ENCODE measurements around the gene GLYAT.

Gene GLYAT

DNA sequence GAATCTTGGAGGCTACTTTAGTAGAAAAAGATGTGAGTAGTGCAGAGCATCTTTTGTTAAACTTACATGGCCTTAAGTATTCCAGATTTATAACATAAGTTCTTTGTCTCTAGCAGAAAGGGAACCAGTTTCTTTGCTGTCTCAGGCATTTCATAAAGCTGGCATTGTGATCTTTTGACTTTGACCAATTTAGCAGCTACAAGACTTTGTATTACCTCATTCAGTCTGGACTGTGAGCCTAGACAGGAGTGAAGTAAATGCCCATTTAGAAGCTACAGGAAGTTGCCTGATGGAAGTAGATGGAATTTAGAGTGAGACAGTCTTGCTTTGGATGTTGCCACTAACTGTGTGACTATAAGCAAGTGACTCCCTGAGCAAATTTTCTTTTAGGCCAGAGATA is 25.7 kb upstream of the GLYAT start:
- Histone ChIP-seq H3K79me2 (ENCODE audit: insufficient read depth, low read length) (no peaks in the 10 kb centered on the region), H3K9ac (ENCODE audit: low read length) (no peak overlapping the region), H3F3A (ENCODE audit: insufficient read depth) (no peaks in the 10 kb centered on the region), H3K4me2 (ENCODE audit: low read depth, low read length, poor library complexity, severe bottlenecking) (no peak overlapping the region), H3K27me3 (ENCODE audit: low read length) (no peaks in the 10 kb centered on the region), H3K27ac (ENCODE audit: low read depth, low read length) (no peak overlapping the region), H3K9me2 (replicated peaks; ENCODE audit: insufficient read depth, low read length) (no peaks in the 10 kb centered on the region), H3K36me3 (ENCODE audit: low read length) (no peaks in the 10 kb centered on the region), H3K9me3 (ENCODE audit: insufficient read depth, low read length) (no peaks in the 10 kb centered on the region), H4K20me1 (ENCODE audit: low read depth, low read length) (no peaks in the 10 kb centered on the region), H3K4me3 (ENCODE audit: insufficient read depth, low read length, poor library complexity, severe bottlenecking) (no peak overlapping the region), H2AFZ (ENCODE audit: low read depth, low read length, severe bottlenecking) (no peak overlapping the region)
- no peak for TF ChIP-seq EZH2phosphoT487 (conservative IDR thresholded peaks at IDR 0.05; ENCODE audit: low read length)
- TF ChIP-seq, protein P1, sequence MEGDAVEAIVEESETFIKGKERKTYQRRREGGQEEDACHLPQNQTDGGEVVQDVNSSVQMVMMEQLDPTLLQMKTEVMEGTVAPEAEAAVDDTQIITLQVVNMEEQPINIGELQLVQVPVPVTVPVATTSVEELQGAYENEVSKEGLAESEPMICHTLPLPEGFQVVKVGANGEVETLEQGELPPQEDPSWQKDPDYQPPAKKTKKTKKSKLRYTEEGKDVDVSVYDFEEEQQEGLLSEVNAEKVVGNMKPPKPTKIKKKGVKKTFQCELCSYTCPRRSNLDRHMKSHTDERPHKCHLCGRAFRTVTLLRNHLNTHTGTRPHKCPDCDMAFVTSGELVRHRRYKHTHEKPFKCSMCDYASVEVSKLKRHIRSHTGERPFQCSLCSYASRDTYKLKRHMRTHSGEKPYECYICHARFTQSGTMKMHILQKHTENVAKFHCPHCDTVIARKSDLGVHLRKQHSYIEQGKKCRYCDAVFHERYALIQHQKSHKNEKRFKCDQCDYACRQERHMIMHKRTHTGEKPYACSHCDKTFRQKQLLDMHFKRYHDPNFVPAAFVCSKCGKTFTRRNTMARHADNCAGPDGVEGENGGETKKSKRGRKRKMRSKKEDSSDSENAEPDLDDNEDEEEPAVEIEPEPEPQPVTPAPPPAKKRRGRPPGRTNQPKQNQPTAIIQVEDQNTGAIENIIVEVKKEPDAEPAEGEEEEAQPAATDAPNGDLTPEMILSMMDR (IDR thresholded peaks at IDR 0.05; ENCODE audit: insufficient read depth, low read length, poor library complexity, severe bottlenecking): no peak

DNA sequence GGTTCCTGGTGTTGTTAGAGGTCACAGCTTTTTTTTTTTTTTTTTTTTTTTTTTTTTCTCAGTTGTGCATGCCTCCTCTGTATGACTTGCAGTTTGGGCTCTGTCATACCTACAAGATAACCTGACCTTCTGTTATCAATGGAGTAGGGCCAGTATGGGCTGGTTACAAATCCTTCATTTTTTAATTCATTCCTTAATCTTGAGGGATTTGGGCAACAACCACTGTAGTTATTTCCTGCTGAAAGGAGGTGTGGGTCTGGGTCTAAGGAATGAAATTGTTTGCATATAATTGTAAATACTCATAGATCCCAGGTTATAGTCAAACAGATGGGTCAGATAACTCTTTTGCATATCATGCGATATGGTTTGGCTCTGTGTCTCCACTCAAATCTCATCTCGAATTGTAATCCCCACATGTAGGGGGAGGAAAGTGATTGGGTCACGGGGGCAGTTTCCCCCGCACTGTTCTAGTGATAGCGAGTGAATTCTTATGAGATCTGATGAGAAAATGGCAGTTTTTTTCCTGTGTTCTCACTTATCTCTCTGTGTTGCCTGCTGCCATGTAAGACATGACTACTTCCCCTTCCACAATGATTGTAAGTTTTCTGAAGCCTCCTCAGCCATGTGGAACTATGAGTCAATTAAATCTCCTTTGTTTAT is 14.1 kb upstream of the GLYAT start:
- Histone ChIP-seq H3K9me2 (replicated peaks; ENCODE audit: insufficient read depth, low read length) (no peaks in the 10 kb centered on the region), H3K27ac (ENCODE audit: low read depth, low read length) (no peak overlapping the region), H3K9ac (ENCODE audit: low read length) (no peak overlapping the region), H3K36me3 (ENCODE audit: low read length) (no peaks in the 10 kb centered on the region), H3K4me2 (ENCODE audit: low read depth, low read length, poor library complexity, severe bottlenecking) (no peak overlapping the region), H3K9me3 (ENCODE audit: insufficient read depth, low read length) (peaks cover 5% of the 10 kb centered on the region; the same call in 1 of the 2 replicates), H3K4me3 (ENCODE audit: insufficient read depth, low read length, poor library complexity, severe bottlenecking) (no peak overlapping the region), H2AFZ (ENCODE audit: low read depth, low read length, severe bottlenecking) (no peak overlapping the region), H3K79me2 (ENCODE audit: insufficient read depth, low read length) (no peaks in the 10 kb centered on the region), H4K20me1 (ENCODE audit: low read depth, low read length) (no peaks in the 10 kb centered on the region), H3K27me3 (ENCODE audit: low read length) (no peaks in the 10 kb centered on the region), H3F3A (ENCODE audit: insufficient read depth) (no peaks in the 10 kb centered on the region)
- TF ChIP-seq, protein P1 (IDR thresholded peaks at IDR 0.05; ENCODE audit: insufficient read depth, low read length, poor library complexity, severe bottlenecking): no peak
- TF ChIP-seq EZH2phosphoT487 (conservative IDR thresholded peaks at IDR 0.05; ENCODE audit: low read length): no peak

DNA sequence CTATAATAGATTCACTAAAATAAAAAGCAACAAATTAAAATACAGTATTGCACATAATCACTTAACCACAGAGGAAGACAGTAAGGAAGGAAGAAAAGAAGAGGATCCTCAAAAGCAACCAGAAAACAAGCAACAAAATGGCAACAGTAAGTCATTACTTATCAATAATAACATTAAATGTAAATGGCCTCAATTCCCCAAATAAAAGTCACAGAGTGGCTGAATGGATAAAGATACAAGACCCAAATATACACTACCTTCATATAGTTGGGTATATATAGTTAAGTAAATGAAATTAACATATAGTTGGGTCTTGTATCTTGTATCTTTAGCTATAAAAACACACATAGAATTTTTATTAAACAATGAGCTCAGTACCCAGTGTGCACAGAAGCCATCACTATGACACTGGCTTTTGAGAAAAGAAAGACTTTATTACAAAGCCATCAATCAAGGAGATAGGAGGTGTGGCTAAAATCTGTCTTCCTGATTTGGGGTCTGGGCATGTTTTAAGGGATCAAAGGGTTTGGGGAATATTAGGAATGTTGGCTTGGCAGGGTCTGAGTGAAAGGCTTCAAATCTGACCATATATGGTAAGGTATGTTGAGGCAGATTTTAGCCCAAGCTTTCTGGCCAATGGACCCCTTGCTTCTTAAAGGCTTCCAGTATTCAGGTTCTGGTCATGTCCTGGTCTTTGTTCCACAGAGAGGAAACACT is 13.4 kb upstream of the GLYAT start:
- no peak overlapping the region for H2AFZ ChIP-seq (ENCODE audit: low read depth, low read length, severe bottlenecking)
- TF ChIP-seq, protein P1 (IDR thresholded peaks at IDR 0.05; ENCODE audit: insufficient read depth, low read length, poor library complexity, severe bottlenecking): no peak
- TF ChIP-seq EZH2phosphoT487 (conservative IDR thresholded peaks at IDR 0.05; ENCODE audit: low read length): no peak

More for the DNA sequence above, 13.4 kb upstream of the GLYAT start:
- Histone ChIP-seq H3F3A (ENCODE audit: insufficient read depth) (no peaks in the 10 kb centered on the region), H3K9ac (ENCODE audit: low read length) (no peak overlapping the region), H4K20me1 (ENCODE audit: low read depth, low read length) (no peaks in the 10 kb centered on the region), H3K27ac (ENCODE audit: low read depth, low read length) (no peak overlapping the region), H3K79me2 (ENCODE audit: insufficient read depth, low read length) (no peaks in the 10 kb centered on the region), H3K9me3 (ENCODE audit: insufficient read depth, low read length) (peaks cover 5% of the 10 kb centered on the region; the same call in 1 of the 2 replicates), H3K9me2 (replicated peaks; ENCODE audit: insufficient read depth, low read length) (no peaks in the 10 kb centered on the region), H3K4me2 (ENCODE audit: low read depth, low read length, poor library complexity, severe bottlenecking) (no peak overlapping the region), H3K4me3 (ENCODE audit: insufficient read depth, low read length, poor library complexity, severe bottlenecking) (no peak overlapping the region), H3K27me3 (ENCODE audit: low read length) (no peaks in the 10 kb centered on the region), H3K36me3 (ENCODE audit: low read length) (no peaks in the 10 kb centered on the region)

All from SU-DHL-6 (cell line).